ENCODE data around the gene PTH2. TPM values are rescaled to one million over a fixed set of nuclear protein-coding genes. Genes with fewer than 3 reads are reported as not detected.
A peak's percentile ranks its signal among the peaks of the same experiment; 100 is the strongest.
"Not testable (repeated sequence)": the region's sequence is repeated elsewhere in the genome, so short reads cannot be mapped to it uniquely, and the experiment has no call there.

PTH2 gene
- total RNA-seq, 2 experiments from 2014 or later: not detected

- Mint-ChIP-seq H3K4me3 (no peak overlapping the region), H3K27ac (no peak overlapping the region), H3K4me1 (peaks cover 23% of the 10 kb centered on the region), H3K36me3 (no peaks in the 10 kb centered on the region), H3K9me3 (no peaks in the 10 kb centered on the region), H3K27me3 (peaks cover 4% of the 10 kb centered on the region)
- no peak for DNase-seq
Measured at GRCh38 chr19:49395581-49396407, 27.4 kb downstream of the PTH2 start.

GRCh38 chr19:49393881-49394280 is 29.4 kb downstream of the PTH2 start:
- no peaks in the 10 kb centered on the region for H3K36me3 Mint-ChIP-seq
- H3K9me3 Mint-ChIP-seq: no peaks in the 10 kb centered on the region
- H3K27me3 Mint-ChIP-seq: peaks cover 4% of the 10 kb centered on the region
- peaks cover 22% of the 10 kb centered on the region for H3K4me1 Mint-ChIP-seq
- DNase-seq: no peak
- H3K27ac Mint-ChIP-seq: no peak overlapping the region
- no peak overlapping the region for H3K4me3 Mint-ChIP-seq

- H3K27ac Mint-ChIP-seq: peak overlapping the region; percentile 20
- peaks cover 7% of the 10 kb centered on the region for H3K27me3 Mint-ChIP-seq
- H3K4me1 Mint-ChIP-seq: peaks cover 16% of the 10 kb centered on the region
- H3K36me3 Mint-ChIP-seq: no peaks in the 10 kb centered on the region
- H3K9me3 Mint-ChIP-seq: no peaks in the 10 kb centered on the region
- DNase-seq: peak; percentile 78
- H3K4me3 Mint-ChIP-seq: no peak overlapping the region
Measured at GRCh38 chr19:49391581-49392399, 31.5 kb downstream of the PTH2 start.

GRCh38 chr19:49390929-49391359 is 32.3 kb downstream of the PTH2 start:
- Mint-ChIP-seq H3K36me3 (no peaks in the 10 kb centered on the region), H3K9me3 (no peaks in the 10 kb centered on the region), H3K27ac (no peak overlapping the region), H3K4me3 (no peak overlapping the region), H3K27me3 (peaks cover 7% of the 10 kb centered on the region), H3K4me1 (peaks cover 16% of the 10 kb centered on the region)
- no peak for DNase-seq

- Mint-ChIP-seq H3K4me3 (no peak overlapping the region), H3K27me3 (peaks cover 7% of the 10 kb centered on the region), H3K36me3 (no peaks in the 10 kb centered on the region), H3K4me1 (peaks cover 16% of the 10 kb centered on the region), H3K9me3 (no peaks in the 10 kb centered on the region), H3K27ac (no peak overlapping the region)
- DNase-seq: no peak
Measured at GRCh38 chr19:49390131-49390928, 32.9 kb downstream of the PTH2 start.

GRCh38 chr19:49389406-49389805 is 33.8 kb downstream of the PTH2 start:
- peaks cover 7% of the 10 kb centered on the region for H3K27me3 Mint-ChIP-seq
- H3K4me3 Mint-ChIP-seq: no peak overlapping the region
- H3K27ac Mint-ChIP-seq: no peak overlapping the region
- H3K9me3 Mint-ChIP-seq: no peaks in the 10 kb centered on the region
- H3K36me3 Mint-ChIP-seq: no peaks in the 10 kb centered on the region
- H3K4me1 Mint-ChIP-seq: peaks cover 16% of the 10 kb centered on the region
- DNase-seq: no peak

- Mint-ChIP-seq H3K9me3 (no peaks in the 10 kb centered on the region), H3K4me3 (peak within 1 kb of the TSS; percentile 47), H3K27me3 (peaks cover 7% of the 10 kb centered on the region), H3K36me3 (no peaks in the 10 kb centered on the region), H3K27ac (peak within 1 kb of the TSS; percentile 78), H3K4me1 (peaks cover 16% of the 10 kb centered on the region)
- peak; percentile 86 for DNase-seq
Measured at GRCh38 chr19:49387936-49388372, 35.3 kb downstream of the PTH2 start, which contains the start of gene KASH5. TSS of gene KASH5 (plus strand) at chr19:49388249. CDS start at chr19:49390884, 2,635 bp downstream.

GRCh38 chr19:49383599-49383998 is 39.6 kb downstream of the PTH2 start:
- DNase-seq: no peak
- H3K4me3 Mint-ChIP-seq: no peak overlapping the region
- H3K4me1 Mint-ChIP-seq: peaks cover 3% of the 10 kb centered on the region
- peaks cover 6% of the 10 kb centered on the region for H3K9me3 Mint-ChIP-seq
- H3K36me3 Mint-ChIP-seq: peaks cover 5% of the 10 kb centered on the region
- H3K27ac Mint-ChIP-seq: no peak overlapping the region
- peaks cover 3% of the 10 kb centered on the region for H3K27me3 Mint-ChIP-seq

- Mint-ChIP-seq H3K36me3 (peaks cover 5% of the 10 kb centered on the region), H3K9me3 (peaks cover 6% of the 10 kb centered on the region), H3K27ac (no peak overlapping the region), H3K27me3 (no peaks in the 10 kb centered on the region), H3K4me3 (no peak overlapping the region), H3K4me1 (no peaks in the 10 kb centered on the region)
- DNase-seq: no peak
Measured at GRCh38 chr19:49382639-49383038, 40.6 kb downstream of the PTH2 start.

GRCh38 chr19:49380391-49380790 is 42.9 kb downstream of the PTH2 start:
- Mint-ChIP-seq H3K27ac (no peak overlapping the region), H3K27me3 (peaks cover 4% of the 10 kb centered on the region), H3K9me3 (peaks cover 6% of the 10 kb centered on the region), H3K4me1 (no peaks in the 10 kb centered on the region), H3K36me3 (peaks cover 5% of the 10 kb centered on the region), H3K4me3 (no peak overlapping the region)
- DNase-seq: no peak

GRCh38 chr19:49378512-49378911 is 44.7 kb downstream of the PTH2 start:
- H3K36me3 Mint-ChIP-seq: peaks cover 5% of the 10 kb centered on the region
- no peak overlapping the region for H3K4me3 Mint-ChIP-seq
- H3K9me3 Mint-ChIP-seq: peaks cover 6% of the 10 kb centered on the region
- no peak for DNase-seq
- H3K4me1 Mint-ChIP-seq: no peaks in the 10 kb centered on the region
- peaks cover 4% of the 10 kb centered on the region for H3K27me3 Mint-ChIP-seq
- no peak overlapping the region for H3K27ac Mint-ChIP-seq

GRCh38 chr19:49374665-49375434 is 48.4 kb downstream of the PTH2 start:
- Mint-ChIP-seq H3K9me3 (no peaks in the 10 kb centered on the region), H3K27ac (no peak overlapping the region), H3K4me1 (no peaks in the 10 kb centered on the region), H3K36me3 (no peaks in the 10 kb centered on the region), H3K4me3 (no peak overlapping the region), H3K27me3 (peaks cover 4% of the 10 kb centered on the region)
- DNase-seq: no peak

GRCh38 chr19:49373174-49373573 is 50.1 kb downstream of the PTH2 start:
- H3K4me1 Mint-ChIP-seq, H3K4me3 Mint-ChIP-seq, H3K27ac Mint-ChIP-seq, H3K27me3 Mint-ChIP-seq, H3K36me3 Mint-ChIP-seq, H3K9me3 Mint-ChIP-seq, DNase-seq: not testable (repeated sequence)
